Stimulated activated CD8-positive, alpha-beta memory T cell treated with anti-CD3 and anti-CD28 coated beads, Interleukin-4, amount 100 ng/mL, for 4 hours (primary cell): ENCODE results near the gene RBMY1A1.
"Not testable (repeated sequence)": the region's sequence is repeated elsewhere in the genome, so short reads cannot be mapped to it uniquely, and the experiment has no call there.

Source experiments
- DNase-seq, 2 donors: peaks; one replicate each; pipeline ENCODE4 v3.0.0-alpha.2; 2020; ENCODE audit warnings: low read depth in 2 of 2, low spot score in 1 of 2

The RBMY1A1 gene

GRCh38 chrY:21534579-21534978 lies at the start of gene RBMY1A1:
Gene RBMY1A1, plus strand, starts transcription at chrY:21534879. Its CDS starts 2,013 bp downstream, at chrY:21536892.
- DNase-seq: not testable (repeated sequence)

GRCh38 chrY:21511038-21511437 lies 23.6 kb upstream of the RBMY1A1 start, which contains the start of gene RBMY1B:
Gene RBMY1B, plus strand, starts transcription at chrY:21511338. Its CDS starts 2,013 bp downstream, at chrY:21513351.
- not testable (repeated sequence) for DNase-seq

GRCh38 chrY:21559316-21559984 lies 24.8 kb downstream of the RBMY1A1 start:
- DNase-seq: not testable (repeated sequence)

DNA sequence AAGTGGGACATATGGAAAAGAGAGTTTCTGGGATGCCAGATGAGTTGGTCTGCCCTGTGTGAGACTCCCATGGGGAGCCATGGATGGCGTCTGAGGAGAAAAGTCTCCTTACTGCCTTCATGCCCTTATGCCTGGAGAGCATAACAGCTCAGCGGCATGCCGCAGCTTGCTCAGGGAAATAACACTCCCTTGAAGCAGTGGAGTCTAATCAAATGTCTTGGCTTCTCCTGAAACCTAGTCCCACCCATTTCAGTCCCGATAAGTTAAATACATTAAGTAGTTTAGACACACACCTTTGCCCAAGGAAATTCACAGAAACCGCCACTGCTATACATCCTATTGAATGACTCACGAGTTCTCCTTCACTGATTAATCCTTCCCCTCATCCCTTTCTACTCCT lies 50.8 kb downstream of the RBMY1A1 start:
- DNase-seq: no peak

GRCh38 chrY:21586454-21586853 lies 51.8 kb downstream of the RBMY1A1 start:
- not testable (repeated sequence) for DNase-seq

DNA sequence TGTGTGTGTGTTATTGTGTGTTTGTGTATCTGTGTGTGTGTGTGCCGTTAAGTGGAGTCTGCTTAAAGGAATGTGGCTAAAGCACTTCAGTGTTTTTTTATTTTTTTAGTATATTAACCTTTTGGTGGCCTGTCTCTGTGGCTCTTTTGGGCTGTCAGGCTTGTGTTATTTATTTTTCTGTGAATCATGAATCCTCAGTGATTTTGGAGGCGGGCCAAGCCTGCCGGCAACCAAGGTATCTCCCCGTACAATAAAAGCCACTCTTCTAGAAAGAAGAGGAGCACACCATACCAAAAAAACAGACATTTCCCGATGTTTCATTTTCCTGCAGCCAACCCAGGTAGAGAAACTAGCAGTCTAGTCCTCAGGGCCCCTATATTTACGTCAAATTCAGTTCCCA lies 57.4 kb downstream of the RBMY1A1 start:
- no peak for DNase-seq

GRCh38 chrY:21596287-21596686 lies 61.6 kb downstream of the RBMY1A1 start:
- not testable (repeated sequence) for DNase-seq
